ENCODE measurements around the gene POLR2F.

The POLR2F gene

GRCh38 chr22:37926358-37926757 lies 27.1 kb upstream of the POLR2F start:
- TF ChIP-seq CTCF (IDR thresholded peaks at IDR 0.05; ENCODE audit: low read depth, low read length), result no peak
- H3K4me3 ChIP-seq (ENCODE audit: low read depth, low read length), result no peak overlapping the region

GRCh38 chr22:37926771-37927636 lies 26.5 kb upstream of the POLR2F start:
- H3K4me3 ChIP-seq (ENCODE audit: low read depth, low read length), result no peak overlapping the region
- TF ChIP-seq CTCF (IDR thresholded peaks at IDR 0.05; ENCODE audit: low read depth, low read length), result no peak

- no peak for TF ChIP-seq CTCF (IDR thresholded peaks at IDR 0.05; ENCODE audit: low read depth, low read length)
Measured at GRCh38 chr22:37927637-37927936, 25.9 kb upstream of the POLR2F start.

GRCh38 chr22:37929390-37929789 lies 24.1 kb upstream of the POLR2F start:
- TF ChIP-seq CTCF (IDR thresholded peaks at IDR 0.05; ENCODE audit: low read depth, low read length), result no peak
- H3K4me3 ChIP-seq (ENCODE audit: low read depth, low read length), result no peak overlapping the region

More at GRCh38 chr22:37927637-37927936, 25.9 kb upstream of the POLR2F start:
- no peak overlapping the region for H3K4me3 ChIP-seq (ENCODE audit: low read depth, low read length)

- TF ChIP-seq CTCF (IDR thresholded peaks at IDR 0.05; ENCODE audit: low read depth, low read length), result peak; percentile 47
- H3K4me3 ChIP-seq (ENCODE audit: low read depth, low read length), result no peak overlapping the region
Measured at GRCh38 chr22:37930270-37930951, 23.1 kb upstream of the POLR2F start.

- no peak for TF ChIP-seq CTCF (IDR thresholded peaks at IDR 0.05; ENCODE audit: low read depth, low read length)
- H3K4me3 ChIP-seq (ENCODE audit: low read depth, low read length), result no peak overlapping the region
Measured at GRCh38 chr22:37930952-37931440, 22.5 kb upstream of the POLR2F start.

- H3K4me3 ChIP-seq (ENCODE audit: low read depth, low read length), result no peak overlapping the region
- TF ChIP-seq CTCF (IDR thresholded peaks at IDR 0.05; ENCODE audit: low read depth, low read length), result no peak
Measured at GRCh38 chr22:37931893-37932389, 21.6 kb upstream of the POLR2F start.

All from WI38 (cell line).